ENCODE results near the gene RAVER1. TPM values are rescaled to one million over a fixed set of nuclear protein-coding genes. Genes with fewer than 3 reads are reported as not detected.

Gene RAVER1
- total RNA-seq, 1 experiment from 2014 or later, result 87.7 TPM

GRCh38 chr19:10290876-10291553 is 42.3 kb downstream of the RAVER1 start:
- Histone ChIP-seq H3K4me3 (ENCODE audit: low read depth, low read length, poor library complexity, severe bottlenecking) (peak overlapping the region; percentile 47), H3K27ac (ENCODE audit: low read depth, low read length, poor library complexity, severe bottlenecking) (no peak overlapping the region), H3K27me3 (replicated peaks; ENCODE audit: insufficient read depth, low read depth, low read length, poor library complexity) (peaks cover 36% of the 10 kb centered on the region), H3K36me3 (ENCODE audit: insufficient read depth, low read length, poor library complexity, severe bottlenecking) (no peaks in the 10 kb centered on the region), H3K4me1 (ENCODE audit: insufficient read depth, low read length, poor library complexity, severe bottlenecking) (peaks cover 61% of the 10 kb centered on the region), H3K9me3 (ENCODE audit: low read depth, low read length, poor library complexity, severe bottlenecking) (no peaks in the 10 kb centered on the region)
- TF ChIP-seq CTCF (conservative IDR thresholded peaks at IDR 0.05; ENCODE audit: low read depth, low read length), result no peak
- TF ChIP-seq EZH2 (IDR thresholded peaks at IDR 0.05; ENCODE audit: borderline replicate concordance, low read depth, low read length, poor library complexity, severe bottlenecking), result no peak
- ChIA-PET CTCF (interaction anchor here (1.6 to 3.1 kb wide), 2 partner anchors 22 to 32 kb away, joined by 6 to 15 read pairs; no protein-coding TSS in a partner anchor), POLR2A (ENCODE audit: low non-redundant PET) (interaction anchor here (0.6 kb wide), 1 partner anchor 85 kb away, joined by 4 read pairs; no protein-coding TSS in a partner anchor)
- no TSS peak for BruUV-seq (replicated peaks)
- intact Hi-C loops (cut with micrococcal nuclease; ENCODE audit: unreplicated experiment), result no loop called here
- DNase-seq (ENCODE audit: low spot score), result peak; percentile 66

- DNase-seq (ENCODE audit: low spot score), result peak; percentile 41
- BruUV-seq (replicated peaks), result no TSS peak
- Histone ChIP-seq H3K27ac (ENCODE audit: low read depth, low read length, poor library complexity, severe bottlenecking) (peak overlapping the region; percentile 15), H3K27me3 (replicated peaks; ENCODE audit: insufficient read depth, low read depth, low read length, poor library complexity) (peaks cover 30% of the 10 kb centered on the region), H3K4me3 (ENCODE audit: low read depth, low read length, poor library complexity, severe bottlenecking) (peak overlapping the region; percentile 47), H3K36me3 (ENCODE audit: insufficient read depth, low read length, poor library complexity, severe bottlenecking) (no peaks in the 10 kb centered on the region), H3K9me3 (ENCODE audit: low read depth, low read length, poor library complexity, severe bottlenecking) (no peaks in the 10 kb centered on the region), H3K4me1 (ENCODE audit: insufficient read depth, low read length, poor library complexity, severe bottlenecking) (peaks cover 60% of the 10 kb centered on the region)
- TF ChIP-seq EZH2 (IDR thresholded peaks at IDR 0.05; ENCODE audit: borderline replicate concordance, low read depth, low read length, poor library complexity, severe bottlenecking) (no peak), CTCF (conservative IDR thresholded peaks at IDR 0.05; ENCODE audit: low read depth, low read length) (no peak)
- ChIA-PET CTCF (interaction anchor here (0.6 to 3.1 kb wide), 3 partner anchors 21 to 89 kb away, joined by 5 to 15 read pairs (median 6); no protein-coding TSS in a partner anchor), POLR2A (ENCODE audit: low non-redundant PET) (no interaction called here)
- intact Hi-C loops (cut with micrococcal nuclease; ENCODE audit: unreplicated experiment), result no loop called here
Measured at GRCh38 chr19:10290357-10290875, 42.9 kb downstream of the RAVER1 start.

- Histone ChIP-seq H3K4me3 (ENCODE audit: low read depth, low read length, poor library complexity, severe bottlenecking) (peak within 1 kb of the TSS; percentile 47), H3K9me3 (ENCODE audit: low read depth, low read length, poor library complexity, severe bottlenecking) (no peaks in the 10 kb centered on the region), H3K4me1 (ENCODE audit: insufficient read depth, low read length, poor library complexity, severe bottlenecking) (peaks cover 56% of the 10 kb centered on the region), H3K27ac (ENCODE audit: low read depth, low read length, poor library complexity, severe bottlenecking) (peak within 1 kb of the TSS; percentile 44), H3K27me3 (replicated peaks; ENCODE audit: insufficient read depth, low read depth, low read length, poor library complexity) (peaks cover 25% of the 10 kb centered on the region), H3K36me3 (ENCODE audit: insufficient read depth, low read length, poor library complexity, severe bottlenecking) (no peaks in the 10 kb centered on the region)
- TF ChIP-seq EZH2 (IDR thresholded peaks at IDR 0.05; ENCODE audit: borderline replicate concordance, low read depth, low read length, poor library complexity, severe bottlenecking) (no peak), CTCF (conservative IDR thresholded peaks at IDR 0.05; ENCODE audit: low read depth, low read length) (no peak)
- peak; percentile 75 for DNase-seq (ENCODE audit: low spot score)
- CTCF ChIA-PET, result interaction anchor here (0.6 to 3.1 kb wide), 8 partner anchors 20 to 1775 kb away, joined by 3 to 15 read pairs (median 5); no protein-coding TSS in a partner anchor
- POLR2A ChIA-PET (ENCODE audit: low non-redundant PET), result interaction anchor here (0.5 to 0.7 kb wide), 2 partner anchors 22 to 130 kb away, joined by 4 read pairs; partner anchors contain the start of gene PDE4A
- BruUV-seq (replicated peaks), result no TSS peak
- intact Hi-C loops (cut with micrococcal nuclease; ENCODE audit: unreplicated experiment), result loop anchor here (2.0 kb wide), 1 partner anchor 43 kb away; the partner anchor contains the start of gene RAVER1
Measured at GRCh38 chr19:10289836-10290356, 43.4 kb downstream of the RAVER1 start, which contains the start of gene ICAM5. ICAM5 (plus strand) TSS chr19:10289952; CDS start chr19:10290044, 92 bp downstream.

Data from A673 (cell line).